ENCODE measurements around the gene MCC.

The MCC gene

DNA sequence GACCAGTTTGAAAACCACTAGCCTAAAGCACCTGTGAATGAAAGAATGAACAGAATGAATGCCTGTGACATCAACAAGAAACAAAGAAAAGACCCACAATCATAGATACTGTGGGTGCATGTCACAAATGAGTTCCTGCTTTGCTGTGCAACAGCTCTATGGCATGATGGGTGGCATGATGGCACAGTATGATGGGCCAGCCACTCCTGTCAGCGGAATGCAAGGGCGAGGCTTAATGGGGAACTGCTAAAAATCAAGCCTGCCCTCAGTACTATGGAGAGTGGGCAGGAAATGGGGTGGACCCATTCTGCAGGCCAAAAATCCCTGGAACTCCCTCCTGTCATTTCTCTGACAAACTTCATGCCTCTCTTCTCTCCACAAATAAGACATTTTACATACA lies 422.6 kb downstream of the MCC start:
- TF ChIP-seq, protein P1, sequence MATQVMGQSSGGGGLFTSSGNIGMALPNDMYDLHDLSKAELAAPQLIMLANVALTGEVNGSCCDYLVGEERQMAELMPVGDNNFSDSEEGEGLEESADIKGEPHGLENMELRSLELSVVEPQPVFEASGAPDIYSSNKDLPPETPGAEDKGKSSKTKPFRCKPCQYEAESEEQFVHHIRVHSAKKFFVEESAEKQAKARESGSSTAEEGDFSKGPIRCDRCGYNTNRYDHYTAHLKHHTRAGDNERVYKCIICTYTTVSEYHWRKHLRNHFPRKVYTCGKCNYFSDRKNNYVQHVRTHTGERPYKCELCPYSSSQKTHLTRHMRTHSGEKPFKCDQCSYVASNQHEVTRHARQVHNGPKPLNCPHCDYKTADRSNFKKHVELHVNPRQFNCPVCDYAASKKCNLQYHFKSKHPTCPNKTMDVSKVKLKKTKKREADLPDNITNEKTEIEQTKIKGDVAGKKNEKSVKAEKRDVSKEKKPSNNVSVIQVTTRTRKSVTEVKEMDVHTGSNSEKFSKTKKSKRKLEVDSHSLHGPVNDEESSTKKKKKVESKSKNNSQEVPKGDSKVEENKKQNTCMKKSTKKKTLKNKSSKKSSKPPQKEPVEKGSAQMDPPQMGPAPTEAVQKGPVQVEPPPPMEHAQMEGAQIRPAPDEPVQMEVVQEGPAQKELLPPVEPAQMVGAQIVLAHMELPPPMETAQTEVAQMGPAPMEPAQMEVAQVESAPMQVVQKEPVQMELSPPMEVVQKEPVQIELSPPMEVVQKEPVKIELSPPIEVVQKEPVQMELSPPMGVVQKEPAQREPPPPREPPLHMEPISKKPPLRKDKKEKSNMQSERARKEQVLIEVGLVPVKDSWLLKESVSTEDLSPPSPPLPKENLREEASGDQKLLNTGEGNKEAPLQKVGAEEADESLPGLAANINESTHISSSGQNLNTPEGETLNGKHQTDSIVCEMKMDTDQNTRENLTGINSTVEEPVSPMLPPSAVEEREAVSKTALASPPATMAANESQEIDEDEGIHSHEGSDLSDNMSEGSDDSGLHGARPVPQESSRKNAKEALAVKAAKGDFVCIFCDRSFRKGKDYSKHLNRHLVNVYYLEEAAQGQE (IDR thresholded peaks at IDR 0.05; ENCODE audit: insufficient replicate concordance, low read depth): no peak
- no peak for TF ChIP-seq GABPA (IDR thresholded peaks at IDR 0.05; ENCODE audit: low read depth)
- Histone ChIP-seq H3K4me3 (replicated peaks; ENCODE audit: insufficient read depth, low read length) (no peak overlapping the region), H3K27me3 (ENCODE audit: insufficient read depth, poor library complexity, severe bottlenecking) (no peaks in the 10 kb centered on the region), H3K27ac (replicated peaks) (no peak overlapping the region)
- DNase-seq (ENCODE audit: low read depth in 1 of 2, low spot score in 1 of 2): no peak

DNA sequence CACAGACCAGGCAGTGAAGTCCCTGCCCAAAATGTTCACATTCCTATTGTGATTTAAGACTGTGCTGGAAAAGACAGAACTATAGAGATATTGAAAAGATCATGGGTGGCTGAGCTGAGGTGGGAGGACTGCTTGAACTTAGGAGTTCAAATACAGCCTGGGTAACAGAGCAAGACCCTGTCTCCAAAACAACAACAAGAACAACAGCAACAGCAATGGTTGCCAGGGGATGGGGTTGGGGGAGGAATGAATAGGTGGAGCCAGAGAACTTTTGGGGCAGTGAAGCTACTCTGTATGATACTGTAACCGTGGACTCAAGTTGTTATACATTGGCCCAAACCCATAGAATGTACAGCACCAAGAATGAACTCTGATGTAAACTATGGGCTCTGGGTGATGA lies 423.4 kb downstream of the MCC start:
- no peak overlapping the region for H3K27ac ChIP-seq (replicated peaks)
- DNase-seq (ENCODE audit: low read depth in 1 of 2, low spot score in 1 of 2): no peak
- no peak overlapping the region for H3K4me3 ChIP-seq (replicated peaks; ENCODE audit: insufficient read depth, low read length)
- no peaks in the 10 kb centered on the region for H3K27me3 ChIP-seq (ENCODE audit: insufficient read depth, poor library complexity, severe bottlenecking)
- TF ChIP-seq, protein P1 (IDR thresholded peaks at IDR 0.05; ENCODE audit: insufficient replicate concordance, low read depth): no peak
- TF ChIP-seq SPI1 (IDR thresholded peaks at IDR 0.05; ENCODE audit: borderline replicate concordance, low read depth) (no peak), POLR2AphosphoS5 (IDR thresholded peaks at IDR 0.05; ENCODE audit: low read depth) (no peak), GABPA (IDR thresholded peaks at IDR 0.05; ENCODE audit: low read depth) (no peak)
- TF ChIP-seq, protein P2, sequence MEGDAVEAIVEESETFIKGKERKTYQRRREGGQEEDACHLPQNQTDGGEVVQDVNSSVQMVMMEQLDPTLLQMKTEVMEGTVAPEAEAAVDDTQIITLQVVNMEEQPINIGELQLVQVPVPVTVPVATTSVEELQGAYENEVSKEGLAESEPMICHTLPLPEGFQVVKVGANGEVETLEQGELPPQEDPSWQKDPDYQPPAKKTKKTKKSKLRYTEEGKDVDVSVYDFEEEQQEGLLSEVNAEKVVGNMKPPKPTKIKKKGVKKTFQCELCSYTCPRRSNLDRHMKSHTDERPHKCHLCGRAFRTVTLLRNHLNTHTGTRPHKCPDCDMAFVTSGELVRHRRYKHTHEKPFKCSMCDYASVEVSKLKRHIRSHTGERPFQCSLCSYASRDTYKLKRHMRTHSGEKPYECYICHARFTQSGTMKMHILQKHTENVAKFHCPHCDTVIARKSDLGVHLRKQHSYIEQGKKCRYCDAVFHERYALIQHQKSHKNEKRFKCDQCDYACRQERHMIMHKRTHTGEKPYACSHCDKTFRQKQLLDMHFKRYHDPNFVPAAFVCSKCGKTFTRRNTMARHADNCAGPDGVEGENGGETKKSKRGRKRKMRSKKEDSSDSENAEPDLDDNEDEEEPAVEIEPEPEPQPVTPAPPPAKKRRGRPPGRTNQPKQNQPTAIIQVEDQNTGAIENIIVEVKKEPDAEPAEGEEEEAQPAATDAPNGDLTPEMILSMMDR (IDR thresholded peaks at IDR 0.05; ENCODE audit: insufficient read depth, low read length): no peak

DNA sequence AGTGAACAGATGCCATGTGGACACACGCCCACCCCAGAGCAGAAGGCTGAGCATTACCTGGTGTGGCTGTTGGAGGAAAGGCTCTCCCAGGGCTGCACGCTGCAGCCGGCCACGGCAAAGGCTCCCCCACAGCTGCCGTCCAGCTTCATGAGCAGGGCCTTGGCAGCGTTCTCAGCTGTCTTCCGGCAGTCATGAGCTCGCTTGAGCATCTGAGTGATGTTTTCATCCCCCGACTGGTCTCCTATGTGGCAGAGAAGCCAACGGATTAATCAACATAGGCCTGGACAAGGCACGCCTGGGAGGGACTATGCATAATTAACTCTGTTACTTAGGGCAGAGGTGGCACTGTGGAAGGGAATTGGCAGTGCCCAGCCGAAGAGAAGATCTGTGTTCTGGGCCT lies 424.3 kb downstream of the MCC start:
- H3K27ac ChIP-seq (replicated peaks): no peak overlapping the region
- no peak for TF ChIP-seq POLR2AphosphoS5 (IDR thresholded peaks at IDR 0.05; ENCODE audit: low read depth)
- TF ChIP-seq SPI1 (IDR thresholded peaks at IDR 0.05; ENCODE audit: borderline replicate concordance, low read depth): no peak
- TF ChIP-seq, protein P1 (IDR thresholded peaks at IDR 0.05; ENCODE audit: insufficient replicate concordance, low read depth): no peak
- TF ChIP-seq, protein P2 (IDR thresholded peaks at IDR 0.05; ENCODE audit: insufficient read depth, low read length): no peak

More for the DNA sequence above, 424.3 kb downstream of the MCC start:
- DNase-seq (ENCODE audit: low read depth in 1 of 2, low spot score in 1 of 2): no peak
- Histone ChIP-seq H3K27me3 (ENCODE audit: insufficient read depth, poor library complexity, severe bottlenecking) (no peaks in the 10 kb centered on the region), H3K4me3 (replicated peaks; ENCODE audit: insufficient read depth, low read length) (no peak overlapping the region)
